OCI-M2 (cell line): Measurements from ENCODE around the gene LLCFC1.
"Not testable (repeated sequence)": the region's sequence is repeated elsewhere in the genome, so short reads cannot be mapped to it uniquely, and the experiment has no call there.

ENCODE experiments used
- DNase-seq: peaks from one replicate; lab custom pipeline; 2025; ENCODE audit not compliant: unreplicated experiment; lab: John Stamatoyannopoulos, UW

Gene LLCFC1

GRCh38 chr7:142941541-142941940, 2.3 kb downstream of the LLCFC1 start:
- DNase-seq, result no peak

GRCh38 chr7:142942746-142943145, 3.5 kb downstream of the LLCFC1 start:
- DNase-seq, result no peak

GRCh38 chr7:142943706-142944268, 4.5 kb downstream of the LLCFC1 start:
- no peak for DNase-seq

GRCh38 chr7:142945001-142945400, 5.7 kb downstream of the LLCFC1 start:
- DNase-seq, result no peak

GRCh38 chr7:142948603-142949002, 9.3 kb downstream of the LLCFC1 start:
- DNase-seq, result no peak

- DNase-seq, result no peak
Measured at GRCh38 chr7:142950235-142950634, 11.0 kb downstream of the LLCFC1 start.

GRCh38 chr7:142954680-142955268, 15.5 kb downstream of the LLCFC1 start:
- no peak for DNase-seq

- DNase-seq, result no peak
Measured at GRCh38 chr7:142956951-142957623, 17.8 kb downstream of the LLCFC1 start.

- DNase-seq, result no peak
Measured at GRCh38 chr7:142957723-142958122, 18.4 kb downstream of the LLCFC1 start.

GRCh38 chr7:142959202-142959601, 19.9 kb downstream of the LLCFC1 start:
- no peak for DNase-seq

- DNase-seq, result no peak
Measured at GRCh38 chr7:142960955-142961512, 21.8 kb downstream of the LLCFC1 start.

- no peak for DNase-seq
Measured at GRCh38 chr7:142961595-142961972, 22.3 kb downstream of the LLCFC1 start.

GRCh38 chr7:142961973-142962926, 23.0 kb downstream of the LLCFC1 start, which contains the start of gene KEL:
Gene KEL, minus strand, starts transcription at chr7:142962363. Its CDS starts 157 bp downstream, at chr7:142962206.
- peak; percentile 88 for DNase-seq

- no peak for DNase-seq
Measured at GRCh38 chr7:142962991-142963390, 23.7 kb downstream of the LLCFC1 start.

- no peak for DNase-seq
Measured at GRCh38 chr7:142963993-142964392, 24.7 kb downstream of the LLCFC1 start.

- DNase-seq, result no peak
Measured at GRCh38 chr7:142964502-142965246, 25.4 kb downstream of the LLCFC1 start.

- no peak for DNase-seq
Measured at GRCh38 chr7:142968229-142968628, 28.9 kb downstream of the LLCFC1 start.

GRCh38 chr7:142969183-142969582, 29.9 kb downstream of the LLCFC1 start:
- DNase-seq, result no peak

- no peak for DNase-seq
Measured at GRCh38 chr7:142974626-142975025, 35.3 kb downstream of the LLCFC1 start.

- not testable (repeated sequence) for DNase-seq
Measured at GRCh38 chr7:142978402-142978801, 39.1 kb downstream of the LLCFC1 start.
